BJ (cell line): ENCODE results near the gene GRAPL. TPM values are rescaled to one million over a fixed set of nuclear protein-coding genes. Genes with fewer than 3 reads are reported as not detected.

ENCODE experiments used
- polyA plus RNA-seq: library from polyadenylated mRNA; depleted of rRNA; stranded (reverse); fragments of >200 nt; gene quantifications from 2 replicates; pipeline ENCODE4 v1.2.3, GENCODE V29; 2011; rRNA removed

Gene GRAPL
- polyA plus RNA-seq, 1 experiment = not detected

Other genes starting within 250 kb of the GRAPL start
- 0.05 TPM in 1 of 2 replicates, not detected in the other for gene SLC5A10, start 175.4 kb upstream of the GRAPL start, polyA plus RNA-seq
- 5.5 and 10.3 TPM in 2 replicates for gene FAM83G, start 122.8 kb upstream of the GRAPL start, polyA plus RNA-seq
- 0.05 and 0.06 TPM in 2 replicates for gene GRAP, start 80.6 kb upstream of the GRAPL start, polyA plus RNA-seq
- gene EPN2, start 109.8 kb downstream of the GRAPL start, polyA plus RNA-seq = 21.2 and 24.6 TPM in 2 replicates
- gene B9D1, start 235.1 kb downstream of the GRAPL start, polyA plus RNA-seq = 43.3 and 55.8 TPM in 2 replicates